ENCODE results near the gene ZBTB7A. TPM values are rescaled to one million over a fixed set of nuclear protein-coding genes. Genes with fewer than 3 reads are reported as not detected.
A peak's percentile ranks its signal among the peaks of the same experiment; 100 is the strongest.

Gene ZBTB7A
- polyA plus RNA-seq, 2 donors = 22.4 to 29.7 TPM

DNA sequence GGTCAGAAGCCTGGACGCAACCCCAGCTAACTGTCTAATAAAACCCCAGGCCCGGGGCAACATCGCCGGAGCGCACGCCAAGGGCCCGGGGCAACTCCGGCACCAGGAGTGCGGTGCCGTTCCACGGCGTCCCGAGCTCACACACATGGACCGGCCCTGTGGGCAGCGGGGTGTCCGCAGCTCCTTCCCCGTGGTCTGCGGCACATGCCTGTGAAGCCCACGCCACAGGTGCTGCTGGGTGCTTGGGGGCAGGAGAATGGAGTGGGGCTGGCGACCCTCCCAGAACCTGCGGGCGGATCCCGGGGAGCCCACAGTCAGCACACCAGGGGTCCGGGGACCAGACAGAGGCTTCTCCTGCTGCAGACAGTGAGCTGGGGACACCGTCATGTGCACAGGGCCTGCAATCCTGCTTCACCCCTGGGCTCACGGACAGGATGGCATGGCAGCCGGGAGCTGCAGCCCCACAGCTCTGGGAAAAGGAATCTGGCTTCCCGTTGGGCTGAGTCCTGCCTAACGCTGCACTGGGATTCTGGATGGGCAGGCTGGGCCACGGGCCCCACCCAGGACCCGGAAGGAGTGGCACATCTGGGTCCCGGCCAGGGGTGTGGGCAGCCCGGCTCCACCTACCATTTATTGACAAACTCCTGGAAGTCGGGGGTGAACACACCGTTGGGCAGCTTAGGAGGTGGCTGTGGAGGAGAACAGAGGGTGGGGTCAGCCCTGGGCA lies 28.2 kb upstream of the ZBTB7A start:
- H3K27me3 ChIP-seq (ENCODE audit: control insufficient read depth in 1 of 2, insufficient read depth in 2 of 2, low read length in 2 of 2) = no peaks in the 10 kb centered on the region

DNA sequence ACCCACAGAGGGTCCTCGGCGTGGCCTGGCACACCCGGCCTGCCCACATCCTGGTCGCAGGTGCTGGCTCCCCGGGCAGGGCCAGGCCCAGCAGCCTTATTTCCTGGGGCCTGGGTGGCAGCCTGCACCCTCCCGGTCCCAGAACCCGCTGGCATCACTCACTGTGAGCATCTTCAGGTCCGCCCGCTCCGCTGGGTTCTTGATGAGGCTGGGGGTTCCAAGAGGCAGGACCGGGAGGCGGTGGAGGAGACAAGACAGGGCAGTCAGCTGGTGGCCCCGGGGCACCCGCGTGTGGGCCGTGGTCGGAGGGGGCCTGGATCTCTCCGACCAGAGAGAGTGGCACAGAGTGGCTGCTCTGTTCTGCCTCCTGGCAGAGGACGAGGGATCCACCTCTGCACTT lies 27.6 kb upstream of the ZBTB7A start:
- 88 to 90% methylated on average over 16 to 19 of the region's 19 CpGs for WGBS, 2 donors
- H3K4me1 ChIP-seq (ENCODE audit: control insufficient read depth in 2 of 2, insufficient read depth in 2 of 2, low read length in 1 of 2) = peaks cover 0 to 15% of the 10 kb centered on the region in 2 donors
- peak overlapping the region; percentile 21 to 80 for H3K27ac ChIP-seq (ENCODE audit: low read depth in 2 of 2, low read length in 1 of 2)
- peaks cover 0 to 35% of the 10 kb centered on the region in 2 donors for H3K36me3 ChIP-seq (ENCODE audit: control insufficient read depth in 2 of 2, insufficient read depth in 2 of 2, low read length in 1 of 2)
- H3K4me3 ChIP-seq (ENCODE audit: low read depth in 1 of 2, low read length in 2 of 2) = peak overlapping the region in 1 of 2 donors; percentile 29
- H3K27me3 ChIP-seq (ENCODE audit: control insufficient read depth in 1 of 2, insufficient read depth in 2 of 2, low read length in 2 of 2) = no peaks in the 10 kb centered on the region
- H3K9me3 ChIP-seq (ENCODE audit: control insufficient read depth in 2 of 2, insufficient read depth in 1 of 2, low read depth in 1 of 2, low read length in 1 of 2) = no peaks in the 10 kb centered on the region

More for the DNA sequence above, 28.2 kb upstream of the ZBTB7A start:
- Histone ChIP-seq H3K4me1 (ENCODE audit: control insufficient read depth in 2 of 2, insufficient read depth in 2 of 2, low read length in 1 of 2) (peaks cover 0 to 15% of the 10 kb centered on the region in 2 donors), H3K9me3 (ENCODE audit: control insufficient read depth in 2 of 2, insufficient read depth in 1 of 2, low read depth in 1 of 2, low read length in 1 of 2) (no peaks in the 10 kb centered on the region), H3K27ac (ENCODE audit: low read depth in 2 of 2, low read length in 1 of 2) (peak overlapping the region; percentile 90 to 92), H3K36me3 (ENCODE audit: control insufficient read depth in 2 of 2, insufficient read depth in 2 of 2, low read length in 1 of 2) (peaks cover 0 to 31% of the 10 kb centered on the region in 2 donors), H3K4me3 (ENCODE audit: low read depth in 1 of 2, low read length in 2 of 2) (peak overlapping the region in 1 of 2 donors; percentile 29)
- WGBS, 2 donors = 73 to 83% methylated on average over 35 of the region's 35 CpGs

GRCh38 chr19:4093643-4094175 lies 27.0 kb upstream of the ZBTB7A start:
- 93% methylated on average over 18 of the region's 18 CpGs for WGBS, 2 donors
- H3K27ac ChIP-seq (ENCODE audit: low read depth in 2 of 2, low read length in 1 of 2) = peak overlapping the region in 1 of 2 donors; percentile 4
- no peaks in the 10 kb centered on the region for H3K9me3 ChIP-seq (ENCODE audit: control insufficient read depth in 2 of 2, insufficient read depth in 1 of 2, low read depth in 1 of 2, low read length in 1 of 2)

GRCh38 chr19:4090356-4091220 lies 23.9 kb upstream of the ZBTB7A start:
- no peaks in the 10 kb centered on the region for H3K9me3 ChIP-seq (ENCODE audit: control insufficient read depth in 2 of 2, insufficient read depth in 1 of 2, low read depth in 1 of 2, low read length in 1 of 2)
- peaks cover 0 to 9% of the 10 kb centered on the region in 2 donors for H3K4me1 ChIP-seq (ENCODE audit: control insufficient read depth in 2 of 2, insufficient read depth in 2 of 2, low read length in 1 of 2)
- H3K27ac ChIP-seq (ENCODE audit: low read depth in 2 of 2, low read length in 1 of 2) = no peak overlapping the region
- 88 to 89% methylated on average over 51 to 52 of the region's 52 CpGs for WGBS, 2 donors
- no peak overlapping the region for H3K4me3 ChIP-seq (ENCODE audit: low read depth in 1 of 2, low read length in 2 of 2)
- H3K27me3 ChIP-seq (ENCODE audit: control insufficient read depth in 1 of 2, insufficient read depth in 2 of 2, low read length in 2 of 2) = no peaks in the 10 kb centered on the region
- peaks cover 0 to 28% of the 10 kb centered on the region in 2 donors for H3K36me3 ChIP-seq (ENCODE audit: control insufficient read depth in 2 of 2, insufficient read depth in 2 of 2, low read length in 1 of 2)

More at GRCh38 chr19:4093643-4094175, 27.0 kb upstream of the ZBTB7A start:
- H3K27me3 ChIP-seq (ENCODE audit: control insufficient read depth in 1 of 2, insufficient read depth in 2 of 2, low read length in 2 of 2) = no peaks in the 10 kb centered on the region
- peaks cover 0 to 30% of the 10 kb centered on the region in 2 donors for H3K36me3 ChIP-seq (ENCODE audit: control insufficient read depth in 2 of 2, insufficient read depth in 2 of 2, low read length in 1 of 2)
- H3K4me1 ChIP-seq (ENCODE audit: control insufficient read depth in 2 of 2, insufficient read depth in 2 of 2, low read length in 1 of 2) = peaks cover 0 to 15% of the 10 kb centered on the region in 2 donors
- H3K4me3 ChIP-seq (ENCODE audit: low read depth in 1 of 2, low read length in 2 of 2) = no peak overlapping the region

GRCh38 chr19:4089946-4090345 lies 23.2 kb upstream of the ZBTB7A start:
- Histone ChIP-seq H3K4me3 (ENCODE audit: low read depth in 1 of 2, low read length in 2 of 2) (no peak overlapping the region), H3K27me3 (ENCODE audit: control insufficient read depth in 1 of 2, insufficient read depth in 2 of 2, low read length in 2 of 2) (no peaks in the 10 kb centered on the region), H3K27ac (ENCODE audit: low read depth in 2 of 2, low read length in 1 of 2) (peak overlapping the region; percentile 14 to 61), H3K9me3 (ENCODE audit: control insufficient read depth in 2 of 2, insufficient read depth in 1 of 2, low read depth in 1 of 2, low read length in 1 of 2) (no peaks in the 10 kb centered on the region), H3K4me1 (ENCODE audit: control insufficient read depth in 2 of 2, insufficient read depth in 2 of 2, low read length in 1 of 2) (peaks cover 0 to 5% of the 10 kb centered on the region in 2 donors), H3K36me3 (ENCODE audit: control insufficient read depth in 2 of 2, insufficient read depth in 2 of 2, low read length in 1 of 2) (peaks cover 0 to 28% of the 10 kb centered on the region in 2 donors)
- 93 to 94% methylated on average over 22 of the region's 22 CpGs for WGBS, 2 donors

- Histone ChIP-seq H3K4me3 (ENCODE audit: low read depth in 1 of 2, low read length in 2 of 2) (no peak overlapping the region), H3K27ac (ENCODE audit: low read depth in 2 of 2, low read length in 1 of 2) (peak overlapping the region; percentile 14 to 61), H3K36me3 (ENCODE audit: control insufficient read depth in 2 of 2, insufficient read depth in 2 of 2, low read length in 1 of 2) (peaks cover 0 to 24% of the 10 kb centered on the region in 2 donors), H3K4me1 (ENCODE audit: control insufficient read depth in 2 of 2, insufficient read depth in 2 of 2, low read length in 1 of 2) (peaks cover 0 to 2% of the 10 kb centered on the region in 2 donors), H3K9me3 (ENCODE audit: control insufficient read depth in 2 of 2, insufficient read depth in 1 of 2, low read depth in 1 of 2, low read length in 1 of 2) (no peaks in the 10 kb centered on the region), H3K27me3 (ENCODE audit: control insufficient read depth in 1 of 2, insufficient read depth in 2 of 2, low read length in 2 of 2) (no peaks in the 10 kb centered on the region)
- WGBS, 2 donors = 77 to 81% methylated on average over 26 of the region's 26 CpGs
Observed at GRCh38 chr19:4089400-4089908, 22.8 kb upstream of the ZBTB7A start.

DNA sequence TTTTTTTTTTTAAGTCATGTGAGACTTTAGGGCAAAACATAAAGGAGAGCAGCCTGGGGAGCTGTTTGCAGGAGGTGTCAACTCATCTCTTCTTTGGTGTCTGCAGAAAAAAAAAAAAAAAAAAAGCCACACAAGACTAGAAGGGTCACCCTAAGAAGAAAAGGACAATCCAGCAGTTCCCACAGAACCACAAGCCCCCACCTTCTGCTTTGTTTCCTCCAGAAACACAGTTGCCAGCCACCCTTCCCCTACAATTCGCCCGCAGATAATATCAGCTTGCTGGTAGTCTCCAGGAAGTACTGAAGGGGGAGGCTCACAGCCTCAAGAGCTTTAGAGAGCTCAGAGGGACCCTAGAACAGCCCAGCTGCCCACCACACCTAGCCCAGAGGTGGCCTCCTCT lies 22.3 kb upstream of the ZBTB7A start:
- H3K27me3 ChIP-seq (ENCODE audit: control insufficient read depth in 1 of 2, insufficient read depth in 2 of 2, low read length in 2 of 2) = no peaks in the 10 kb centered on the region
- peak overlapping the region in 1 of 2 donors; percentile 61 for H3K27ac ChIP-seq (ENCODE audit: low read depth in 2 of 2, low read length in 1 of 2)
- WGBS, 2 donors = 65% methylated on average over 2 of the region's 2 CpGs
- peaks cover 0 to 19% of the 10 kb centered on the region in 2 donors for H3K36me3 ChIP-seq (ENCODE audit: control insufficient read depth in 2 of 2, insufficient read depth in 2 of 2, low read length in 1 of 2)
- H3K4me3 ChIP-seq (ENCODE audit: low read depth in 1 of 2, low read length in 2 of 2) = no peak overlapping the region
- H3K4me1 ChIP-seq (ENCODE audit: control insufficient read depth in 2 of 2, insufficient read depth in 2 of 2, low read length in 1 of 2) = peaks cover 0 to 7% of the 10 kb centered on the region in 2 donors
- no peaks in the 10 kb centered on the region for H3K9me3 ChIP-seq (ENCODE audit: control insufficient read depth in 2 of 2, insufficient read depth in 1 of 2, low read depth in 1 of 2, low read length in 1 of 2)

- Histone ChIP-seq H3K9me3 (ENCODE audit: control insufficient read depth in 2 of 2, insufficient read depth in 1 of 2, low read depth in 1 of 2, low read length in 1 of 2) (no peaks in the 10 kb centered on the region), H3K4me3 (ENCODE audit: low read depth in 1 of 2, low read length in 2 of 2) (no peak overlapping the region), H3K27ac (ENCODE audit: low read depth in 2 of 2, low read length in 1 of 2) (no peak overlapping the region), H3K27me3 (ENCODE audit: control insufficient read depth in 1 of 2, insufficient read depth in 2 of 2, low read length in 2 of 2) (no peaks in the 10 kb centered on the region), H3K36me3 (ENCODE audit: control insufficient read depth in 2 of 2, insufficient read depth in 2 of 2, low read length in 1 of 2) (peaks cover 0 to 16% of the 10 kb centered on the region in 2 donors), H3K4me1 (ENCODE audit: control insufficient read depth in 2 of 2, insufficient read depth in 2 of 2, low read length in 1 of 2) (peaks cover 0 to 14% of the 10 kb centered on the region in 2 donors)
- WGBS, 2 donors = 81 to 84% methylated on average over 31 of the region's 31 CpGs
Observed at GRCh38 chr19:4087787-4088679, 21.3 kb upstream of the ZBTB7A start.

Data from esophagus (tissue), 2 donors.